GM12865 (cell line): ENCODE data around the gene SFSWAP.

Experiments used
- DNase-seq: peaks from one replicate; pipeline ENCODE4 v3.0.0; 2010; ENCODE audit warnings: low read depth
- H3K4me3 ChIP-seq: 2 replicates; pipeline ENCODE4 v1.5.1; 2011; ENCODE audit warnings: mild to moderate bottlenecking, low read depth, low read length, control low read depth
- CTCF ChIP-seq: IDR thresholded peaks from 2 replicates; pipeline ENCODE4 v1.5.1; 2011; ENCODE audit warnings: low read length, control low read depth, low read depth, inconsistent platforms; ENCODE audit not compliant: insufficient read depth; ENCODE audit errors: missing control alignments

The SFSWAP gene

GRCh38 chr12:131724534-131724933 lies 13.6 kb downstream of the SFSWAP start:
- H3K4me3 ChIP-seq = no peak overlapping the region
- no peak for TF ChIP-seq CTCF
- no peak for DNase-seq

GRCh38 chr12:131725503-131725902 lies 14.6 kb downstream of the SFSWAP start:
- no peak overlapping the region for H3K4me3 ChIP-seq
- no peak for DNase-seq
- no peak for TF ChIP-seq CTCF

GRCh38 chr12:131728720-131729119 lies 17.8 kb downstream of the SFSWAP start:
- TF ChIP-seq CTCF = no peak
- no peak for DNase-seq
- no peak overlapping the region for H3K4me3 ChIP-seq

- TF ChIP-seq CTCF = no peak
- DNase-seq = no peak
- no peak overlapping the region for H3K4me3 ChIP-seq
These were observed 18.5 kb downstream of the SFSWAP start for GRCh38 chr12:131729254-131729955.

- no peak overlapping the region for H3K4me3 ChIP-seq
- no peak for DNase-seq
- TF ChIP-seq CTCF = no peak
These were observed 22.2 kb downstream of the SFSWAP start for GRCh38 chr12:131732996-131733615.

- no peak for TF ChIP-seq CTCF
- DNase-seq = no peak
- H3K4me3 ChIP-seq = no peak overlapping the region
These were observed 23.0 kb downstream of the SFSWAP start for GRCh38 chr12:131733874-131734273.
